ENCODE measurements around the gene SHC2. TPM values are rescaled to one million over a fixed set of nuclear protein-coding genes. Genes with fewer than 3 reads are reported as not detected.

Gene SHC2
- total and polyA plus RNA-seq, 2 of the 13 experiments (the other 11 are each of a cell fraction or from before 2014, with no cell fraction given): 9.0 to 18.3 TPM

- no peak overlapping the region for H3K9ac ChIP-seq (ENCODE audit: insufficient read depth, low read depth, low read length)
- H3K9me3 ChIP-seq (ENCODE audit: low read length): no peaks in the 10 kb centered on the region
- DNase-seq (ENCODE audit: low spot score) (no peak), FAIRE-seq (no peak), ATAC-seq (no peak)
- no peaks in the 10 kb centered on the region for H3K4me1 ChIP-seq (ENCODE audit: insufficient read depth, low read length)
- no CpG with 5 or more reads among the region's 30 CpGs for WGBS (ENCODE audit: low lambda C conversion rate)
- H3K4me2 ChIP-seq (ENCODE audit: low read depth, low read length): no peak overlapping the region; the same call in 1 of the 2 replicates
- in situ Hi-C loops (cut with HindIII; ENCODE audit: extremely low pct_ligation_motif_present, low pct_unique_long_range_greater_than_20kb): no loop called here
- H3K27ac ChIP-seq (ENCODE audit: extremely low read length, insufficient read depth, low read length): no peak overlapping the region
- no peaks in the 10 kb centered on the region for H3K36me3 ChIP-seq (replicated peaks in 1 of 2; ENCODE audit: control insufficient read depth in 1 of 2, insufficient read depth in 2 of 2, low read length in 2 of 2)
- H3K27me3 ChIP-seq (ENCODE audit: control insufficient read depth in 1 of 2, insufficient read depth in 2 of 2, low read length in 2 of 2): peaks cover 29 to 75% of the 10 kb centered on the region in 2 experiments
- H3K4me3 ChIP-seq (replicated peaks in 1 of 3; ENCODE audit: insufficient read depth in 1 of 3, low read depth in 2 of 3, low read length in 3 of 3): no peak overlapping the region
- no peak for TF ChIP-seq MAF1 (CRISPR knock-in tag; IDR thresholded peaks at IDR 0.05; ENCODE audit: borderline replicate concordance)
- TF ChIP-seq ZNF563 (CRISPR knock-in tag; IDR thresholded peaks at IDR 0.05): no peak
- TF ChIP-seq STAT6 (CRISPR knock-in tag; IDR thresholded peaks at IDR 0.05; ENCODE audit: borderline replicate concordance): no peak
- TF ChIP-seq ZNF207 (IDR thresholded peaks at IDR 0.05; ENCODE audit: borderline replicate concordance): no peak
- TF ChIP-seq THYN1 (CRISPR knock-in tag; IDR thresholded peaks at IDR 0.05; ENCODE audit: borderline replicate concordance, low read depth): no peak
- TF ChIP-seq JUND (CRISPR knock-in tag; IDR thresholded peaks at IDR 0.05): no peak
- TF ChIP-seq RERE (CRISPR knock-in tag; IDR thresholded peaks at IDR 0.05; ENCODE audit: low read depth): no peak
- no peak for TF ChIP-seq DPF2 (CRISPR knock-in tag; IDR thresholded peaks at IDR 0.05; ENCODE audit: borderline replicate concordance, low read depth)
- no peak for TF ChIP-seq KLF16 (CRISPR knock-in tag; IDR thresholded peaks at IDR 0.05)
- TF ChIP-seq PAWR (CRISPR knock-in tag; IDR thresholded peaks at IDR 0.05; ENCODE audit: borderline replicate concordance): no peak
- TF ChIP-seq RARA (CRISPR knock-in tag; IDR thresholded peaks at IDR 0.05): no peak
- ChIA-PET CTCF (ENCODE audit: low intra/inter-chr PET ratio, low total read pairs) (no interaction called here), POLR2A (no interaction called here)
- no TSS peak for BruUV-seq (replicated peaks)
- no peaks in the 10 kb centered on the region; the same call in 1 of the 2 replicates for H4K20me1 ChIP-seq (ENCODE audit: insufficient read depth, low read length)
- H2AFZ ChIP-seq (ENCODE audit: low read length): no peak overlapping the region
- intact Hi-C loops (cut with micrococcal nuclease; ENCODE audit: unreplicated experiment): no loop called here
- no peaks in the 10 kb centered on the region for H3K79me2 ChIP-seq (ENCODE audit: insufficient read depth, low read length)
Measured at GRCh38 chr19:408441-408901, 52.4 kb downstream of the SHC2 start.
